Measurements from ENCODE around the gene SVOPL.

Gene SVOPL

GRCh38 chr7:138563808-138564207, 137.4 kb downstream of the SVOPL start:
- DNase-seq (ENCODE audit: low read depth in 2 of 2): no peak

- no peak for DNase-seq (ENCODE audit: low read depth in 2 of 2)
These were observed 141.7 kb downstream of the SVOPL start for GRCh38 chr7:138559448-138559847.

- no peak for DNase-seq (ENCODE audit: low read depth in 2 of 2)
These were observed 144.2 kb downstream of the SVOPL start for GRCh38 chr7:138556771-138557484.

GRCh38 chr7:138555684-138556083, 145.5 kb downstream of the SVOPL start:
- no peak for DNase-seq (ENCODE audit: low read depth in 2 of 2)

- no peak for DNase-seq (ENCODE audit: low read depth in 2 of 2)
These were observed 146.5 kb downstream of the SVOPL start for GRCh38 chr7:138554674-138555073.

GRCh38 chr7:138553805-138554204, 147.4 kb downstream of the SVOPL start:
- DNase-seq (ENCODE audit: low read depth in 2 of 2): no peak

- no peak for DNase-seq (ENCODE audit: low read depth in 2 of 2)
These were observed 150.1 kb downstream of the SVOPL start for GRCh38 chr7:138551102-138551501.

- DNase-seq (ENCODE audit: low read depth in 2 of 2): no peak
These were observed 150.8 kb downstream of the SVOPL start for GRCh38 chr7:138550337-138550736.

- no peak for DNase-seq (ENCODE audit: low read depth in 2 of 2)
These were observed 152.1 kb downstream of the SVOPL start for GRCh38 chr7:138549082-138549481.

GRCh38 chr7:138546829-138547228, 154.3 kb downstream of the SVOPL start:
- no peak for DNase-seq (ENCODE audit: low read depth in 2 of 2)

- DNase-seq (ENCODE audit: low read depth in 2 of 2): no peak
These were observed 155.0 kb downstream of the SVOPL start for GRCh38 chr7:138546064-138546619.

- DNase-seq (ENCODE audit: low read depth in 2 of 2): no peak
These were observed 156.0 kb downstream of the SVOPL start for GRCh38 chr7:138545123-138545522.

Measured in stimulated activated CD8-positive, alpha-beta memory T cell treated with anti-CD3 and anti-CD28 coated beads, Interleukin-2, amount 100 ng/mL, for 48 hours (primary cell).